Adrenal gland (tissue), 12 donors: ENCODE data around the gene FNDC3B. TPM values are rescaled to one million over a fixed set of nuclear protein-coding genes. Genes with fewer than 3 reads are reported as not detected.
A peak's percentile ranks its signal among the peaks of the same experiment; 100 is the strongest.

Experiments used
- DNase-seq, 7 donors: peaks; one replicate each; pipeline ENCODE4 v3.0.0-alpha.2; 2019 to 2020
- H3K27ac ChIP-seq, 5 donors: fragments of 200-600 bp; sonication (generic) in 4 of 5; 1 replicate in 3 of 5; 2 replicates in 2 of 5; pipeline versions ENCODE4 v1.5.1 to v1.8.0; 2016 to 2020; ENCODE audit warnings: mild to moderate bottlenecking in 1 of 5
- H3K27me3 ChIP-seq: fragments of 200-600 bp; 2 replicates; pipeline ENCODE4 v1.8.0; 2021
- H3K36me3 ChIP-seq, 2 donors: fragments of 200-600 bp; replicated peaks in 1 of 2; 1 replicate in 1 of 2; 2 replicates in 1 of 2; pipeline versions ENCODE4 v1.5.1 to v1.8.0; 2018 to 2022
- H3K4me1 ChIP-seq, 2 donors: fragments of 200-600 bp; replicated peaks in 1 of 2; 1 replicate in 1 of 2; 2 replicates in 1 of 2; pipeline versions ENCODE4 v1.5.1 to v1.8.0; 2018 to 2021
- H3K4me3 ChIP-seq, 4 donors: fragments of 200-600 bp; sonication (generic) in 3 of 4; one replicate each; pipeline ENCODE4 v1.5.1; 2016 to 2018
- H3K9me3 ChIP-seq, 3 donors: fragments of 200-600 bp; sonication (generic) in 1 of 3; replicated peaks in 1 of 3; 1 replicate in 2 of 3; 2 replicates in 1 of 3; pipeline versions ENCODE4 v1.5.1 to v1.8.0; 2016 to 2021
- CTCF ChIP-seq, 6 experiments: fragments of 450-650 bp in 4 of 6; fragments of 200-600 bp in 2 of 6; sonication (generic) in 1 of 6; IDR thresholded peaks; 1 replicate in 5 of 6; 2 replicates in 1 of 6; pipeline versions ENCODE4 v1.5.1 to v1.8.0; 2016 to 2021; ENCODE audit warnings: antibody characterized with exemption in 6 of 6, mild to moderate bottlenecking in 2 of 6, moderate library complexity in 1 of 6
- POLR2A ChIP-seq, 2 donors: fragments of 450-650 bp; IDR thresholded peaks; one replicate each; pipeline ENCODE4 v1.6.1; 2017; ENCODE audit warnings: antibody characterized with exemption in 2 of 2, mild to moderate bottlenecking in 2 of 2, moderate library complexity in 1 of 2
- WGBS, 4 donors: extraction: QIAGEN DNeasy Blood & Tissue Kit in 2 of 4; methylation state at CpG; one replicate each; pipeline versions ENCODE4 v1.1.5 to v1.1.7; 2013 to 2017; 5-methylcytosine and 5-hydroxymethylcytosine counted together
- intact Hi-C, 2 donors: fragments of 100-400 bp; cut with DNase I; formaldehyde crosslinking; loops; one replicate each; pipeline versions ENCODE4 v1.14.1 to v1.15.0; 2022 to 2023
- polyA plus RNA-seq, 3 donors: library from polyadenylated mRNA; stranded (reverse); fragments of 200-250 nt in 2 of 3; fragments of 350-450 nt in 1 of 3; fragmentation: Illumina TruSeq in 1 of 3; extraction: RNeasy Lipid Tissue Mini Kit (QIAGEN cat#74804) in 1 of 3; gene quantifications; one replicate each; pipeline ENCODE4 v1.2.3, GENCODE V29; 2013 to 2014
- total RNA-seq, 9 donors: library from RNA; depleted of rRNA in 4 of 9; stranded (reverse); fragments of >200 nt in 4 of 9; fragments of 120-200 nt in 1 of 9; fragmentation: NEBNext Ultra II Directional in 1 of 9; extraction: Animal tissue kit (Norgen Biotek cat#: 25700) in 1 of 9; gene quantifications; one replicate each; pipeline versions ENCODE4 v1.1.0 to v1.2.4, GENCODE V29; 2013 to 2023
- donor health status: healthy with polysubstance abuse.
- donor health status: Bipolar disorder and iron deficiency.
- donor health status: DM: yes; HTN: yes; CAD: no.
- donor health status: DM: no; HTN: no; CAD: no.
- donor health status: DM: no; HTN: no; CAD: no.
- donor health status: DM: yes; HTN: yes; CAD: no.

Gene FNDC3B
- total and polyA plus RNA-seq, 12 donors = 9.9 to 228 (median 105) TPM

GRCh38 chr3:172143739-172144497 is 104.5 kb downstream of the FNDC3B start:
- peaks cover 47 to 65% of the 10 kb centered on the region in 2 donors for H3K4me1 ChIP-seq
- H3K27me3 ChIP-seq = no peaks in the 10 kb centered on the region
- WGBS, 4 donors = 94% methylated on average over 14 of the region's 14 CpGs
- DNase-seq = peak in 1 of 7 donors; percentile 14
- intact Hi-C loops = no loop called here
- no peaks in the 10 kb centered on the region for H3K36me3 ChIP-seq
- H3K4me3 ChIP-seq = no peak overlapping the region
- peak overlapping the region in 2 of 5 donors; percentile 17 to 29 for H3K27ac ChIP-seq
- H3K9me3 ChIP-seq = no peaks in the 10 kb centered on the region
- TF ChIP-seq POLR2A (IDR thresholded peaks at IDR 0.05) (no peak), CTCF (IDR thresholded peaks at IDR 0.05) (no peak)

GRCh38 chr3:172144601-172145000 is 105.2 kb downstream of the FNDC3B start:
- Histone ChIP-seq H3K27ac (peak overlapping the region in 2 of 5 donors; percentile 17 to 29), H3K27me3 (no peaks in the 10 kb centered on the region), H3K36me3 (no peaks in the 10 kb centered on the region), H3K9me3 (no peaks in the 10 kb centered on the region), H3K4me3 (no peak overlapping the region), H3K4me1 (peaks cover 40 to 65% of the 10 kb centered on the region in 2 donors)
- TF ChIP-seq POLR2A (IDR thresholded peaks at IDR 0.05) (no peak), CTCF (IDR thresholded peaks at IDR 0.05) (no peak)
- DNase-seq = no peak
- 75 to 89% (median 79%) methylated on average over 1 of the region's 1 CpG for WGBS, 4 donors
- intact Hi-C loops = no loop called here

GRCh38 chr3:172145031-172145686 is 105.8 kb downstream of the FNDC3B start:
- H3K27me3 ChIP-seq = no peaks in the 10 kb centered on the region
- peaks cover 35 to 59% of the 10 kb centered on the region in 2 donors for H3K4me1 ChIP-seq
- H3K36me3 ChIP-seq = no peaks in the 10 kb centered on the region
- no peaks in the 10 kb centered on the region for H3K9me3 ChIP-seq
- intact Hi-C loops = no loop called here
- TF ChIP-seq CTCF (IDR thresholded peaks at IDR 0.05) (no peak), POLR2A (IDR thresholded peaks at IDR 0.05) (no peak)
- H3K4me3 ChIP-seq = no peak overlapping the region
- 72 to 75% (median 73%) methylated on average over 7 of the region's 7 CpGs for WGBS, 4 donors
- no peak for DNase-seq
- no peak overlapping the region for H3K27ac ChIP-seq

- no peak for TF ChIP-seq POLR2A (IDR thresholded peaks at IDR 0.05)
- TF ChIP-seq CTCF (IDR thresholded peaks at IDR 0.05) = no peak
- H3K27ac ChIP-seq = no peak overlapping the region
- intact Hi-C loops = no loop called here
- H3K36me3 ChIP-seq = no peaks in the 10 kb centered on the region
- H3K4me3 ChIP-seq = no peak overlapping the region
- 58 to 77% (median 68%) methylated on average over 3 of the region's 3 CpGs for WGBS, 4 donors
- H3K4me1 ChIP-seq = peaks cover 25 to 47% of the 10 kb centered on the region in 2 donors
- no peaks in the 10 kb centered on the region for H3K27me3 ChIP-seq
- no peak for DNase-seq
- no peaks in the 10 kb centered on the region for H3K9me3 ChIP-seq
Observed at GRCh38 chr3:172146349-172146748, 107.0 kb downstream of the FNDC3B start.
